ENCODE data around the gene METTL1.

The METTL1 gene

GRCh38 chr12:57797933-57798332 lies 26.0 kb upstream of the METTL1 start:
- H3K27me3 ChIP-seq (ENCODE audit: control insufficient read depth in 1 of 2, insufficient read depth in 2 of 2, low read length in 2 of 2), result no peaks in the 10 kb centered on the region
- H3K9ac ChIP-seq (ENCODE audit: low read depth in 1 of 2, low read length in 2 of 2), result no peak overlapping the region
- no peak overlapping the region for H3K4me3 ChIP-seq (ENCODE audit: low read depth in 1 of 2, low read length in 2 of 2)
- no peaks in the 10 kb centered on the region for H3K9me3 ChIP-seq (ENCODE audit: control insufficient read depth in 1 of 2, low read length in 2 of 2)
- no peak overlapping the region for H3K27ac ChIP-seq (ENCODE audit: low read depth, low read length)
- no peaks in the 10 kb centered on the region for H3K4me1 ChIP-seq (ENCODE audit: control insufficient read depth in 1 of 2, insufficient read depth in 2 of 2, low read length in 2 of 2)
- H3K36me3 ChIP-seq (ENCODE audit: control insufficient read depth in 1 of 2, insufficient read depth in 2 of 2, low read length in 2 of 2), result peaks cover 15 to 66% of the 10 kb centered on the region in 2 donors

GRCh38 chr12:57796996-57797395 lies 25.1 kb upstream of the METTL1 start:
- H3K36me3 ChIP-seq (ENCODE audit: control insufficient read depth in 1 of 2, insufficient read depth in 2 of 2, low read length in 2 of 2), result peaks cover 11 to 64% of the 10 kb centered on the region in 2 donors
- H3K9ac ChIP-seq (ENCODE audit: low read depth in 1 of 2, low read length in 2 of 2), result no peak overlapping the region

GRCh38 chr12:57795354-57795753 lies 23.4 kb upstream of the METTL1 start:
- Histone ChIP-seq H3K4me1 (ENCODE audit: control insufficient read depth in 1 of 2, insufficient read depth in 2 of 2, low read length in 2 of 2) (no peaks in the 10 kb centered on the region), H3K27ac (ENCODE audit: low read depth, low read length) (no peak overlapping the region), H3K27me3 (ENCODE audit: control insufficient read depth in 1 of 2, insufficient read depth in 2 of 2, low read length in 2 of 2) (no peaks in the 10 kb centered on the region), H3K9ac (ENCODE audit: low read depth in 1 of 2, low read length in 2 of 2) (no peak overlapping the region), H3K9me3 (ENCODE audit: control insufficient read depth in 1 of 2, low read length in 2 of 2) (no peaks in the 10 kb centered on the region), H3K36me3 (ENCODE audit: control insufficient read depth in 1 of 2, insufficient read depth in 2 of 2, low read length in 2 of 2) (peaks cover 14 to 63% of the 10 kb centered on the region in 2 donors), H3K4me3 (ENCODE audit: low read depth in 1 of 2, low read length in 2 of 2) (no peak overlapping the region)

More at GRCh38 chr12:57796996-57797395, 25.1 kb upstream of the METTL1 start:
- Histone ChIP-seq H3K27me3 (ENCODE audit: control insufficient read depth in 1 of 2, insufficient read depth in 2 of 2, low read length in 2 of 2) (no peaks in the 10 kb centered on the region), H3K4me1 (ENCODE audit: control insufficient read depth in 1 of 2, insufficient read depth in 2 of 2, low read length in 2 of 2) (no peaks in the 10 kb centered on the region), H3K9me3 (ENCODE audit: control insufficient read depth in 1 of 2, low read length in 2 of 2) (no peaks in the 10 kb centered on the region), H3K4me3 (ENCODE audit: low read depth in 1 of 2, low read length in 2 of 2) (no peak overlapping the region), H3K27ac (ENCODE audit: low read depth, low read length) (no peak overlapping the region)

- no peaks in the 10 kb centered on the region for H3K27me3 ChIP-seq (ENCODE audit: control insufficient read depth in 1 of 2, insufficient read depth in 2 of 2, low read length in 2 of 2)
- no peak overlapping the region for H3K27ac ChIP-seq (ENCODE audit: low read depth, low read length)
- H3K4me1 ChIP-seq (ENCODE audit: control insufficient read depth in 1 of 2, insufficient read depth in 2 of 2, low read length in 2 of 2), result no peaks in the 10 kb centered on the region
- H3K9me3 ChIP-seq (ENCODE audit: control insufficient read depth in 1 of 2, low read length in 2 of 2), result no peaks in the 10 kb centered on the region
- H3K36me3 ChIP-seq (ENCODE audit: control insufficient read depth in 1 of 2, insufficient read depth in 2 of 2, low read length in 2 of 2), result peaks cover 14 to 67% of the 10 kb centered on the region in 2 donors
- H3K9ac ChIP-seq (ENCODE audit: low read depth in 1 of 2, low read length in 2 of 2), result no peak overlapping the region
- no peak overlapping the region for H3K4me3 ChIP-seq (ENCODE audit: low read depth in 1 of 2, low read length in 2 of 2)
Measured at GRCh38 chr12:57793920-57794319, 22.0 kb upstream of the METTL1 start.

GRCh38 chr12:57783861-57784260 lies 12.0 kb upstream of the METTL1 start:
- H3K4me3 ChIP-seq (ENCODE audit: low read depth in 1 of 2, low read length in 2 of 2), result peak overlapping the region in 1 of 2 donors; percentile 4

GRCh38 chr12:57783466-57783801 lies 11.5 kb upstream of the METTL1 start:
- Histone ChIP-seq H3K9ac (ENCODE audit: low read depth in 1 of 2, low read length in 2 of 2) (peak overlapping the region; percentile 86 to 93), H3K36me3 (ENCODE audit: control insufficient read depth in 1 of 2, insufficient read depth in 2 of 2, low read length in 2 of 2) (peaks cover 16 to 33% of the 10 kb centered on the region in 2 donors), H3K4me3 (ENCODE audit: low read depth in 1 of 2, low read length in 2 of 2) (peak overlapping the region; percentile 94 to 100), H3K9me3 (ENCODE audit: control insufficient read depth in 1 of 2, low read length in 2 of 2) (no peaks in the 10 kb centered on the region), H3K27me3 (ENCODE audit: control insufficient read depth in 1 of 2, insufficient read depth in 2 of 2, low read length in 2 of 2) (no peaks in the 10 kb centered on the region), H3K4me1 (ENCODE audit: control insufficient read depth in 1 of 2, insufficient read depth in 2 of 2, low read length in 2 of 2) (peaks cover 14 to 32% of the 10 kb centered on the region in 2 donors), H3K27ac (ENCODE audit: low read depth, low read length) (no peak overlapping the region)

More at GRCh38 chr12:57783861-57784260, 12.0 kb upstream of the METTL1 start:
- no peak overlapping the region for H3K9ac ChIP-seq (ENCODE audit: low read depth in 1 of 2, low read length in 2 of 2)
- no peak overlapping the region for H3K27ac ChIP-seq (ENCODE audit: low read depth, low read length)
- H3K4me1 ChIP-seq (ENCODE audit: control insufficient read depth in 1 of 2, insufficient read depth in 2 of 2, low read length in 2 of 2), result peaks cover 14 to 32% of the 10 kb centered on the region in 2 donors
- peaks cover 16 to 37% of the 10 kb centered on the region in 2 donors for H3K36me3 ChIP-seq (ENCODE audit: control insufficient read depth in 1 of 2, insufficient read depth in 2 of 2, low read length in 2 of 2)
- no peaks in the 10 kb centered on the region for H3K9me3 ChIP-seq (ENCODE audit: control insufficient read depth in 1 of 2, low read length in 2 of 2)
- no peaks in the 10 kb centered on the region for H3K27me3 ChIP-seq (ENCODE audit: control insufficient read depth in 1 of 2, insufficient read depth in 2 of 2, low read length in 2 of 2)

- Histone ChIP-seq H3K9me3 (ENCODE audit: control insufficient read depth in 1 of 2, low read length in 2 of 2) (no peaks in the 10 kb centered on the region), H3K9ac (ENCODE audit: low read depth in 1 of 2, low read length in 2 of 2) (peak within 1 kb of the TSS; percentile 86 to 93), H3K27ac (ENCODE audit: low read depth, low read length) (no peak within 1 kb of the TSS), H3K36me3 (ENCODE audit: control insufficient read depth in 1 of 2, insufficient read depth in 2 of 2, low read length in 2 of 2) (peaks cover 14 to 30% of the 10 kb centered on the region in 2 donors), H3K4me1 (ENCODE audit: control insufficient read depth in 1 of 2, insufficient read depth in 2 of 2, low read length in 2 of 2) (peaks cover 14 to 32% of the 10 kb centered on the region in 2 donors), H3K4me3 (ENCODE audit: low read depth in 1 of 2, low read length in 2 of 2) (peak within 1 kb of the TSS; percentile 94 to 100), H3K27me3 (ENCODE audit: control insufficient read depth in 1 of 2, insufficient read depth in 2 of 2, low read length in 2 of 2) (no peaks in the 10 kb centered on the region)
Measured at GRCh38 chr12:57782608-57783465, 10.9 kb upstream of the METTL1 start, which contains the start of gene TSFM. Gene TSFM (plus strand): TSS chr12:57782787. CDS start chr12:57782802, 15 bp downstream.

- H3K9ac ChIP-seq (ENCODE audit: low read depth in 1 of 2, low read length in 2 of 2), result peak overlapping the region in 1 of 2 donors; percentile 86
- H3K27ac ChIP-seq (ENCODE audit: low read depth, low read length), result no peak overlapping the region
- peaks cover 12 to 24% of the 10 kb centered on the region in 2 donors for H3K36me3 ChIP-seq (ENCODE audit: control insufficient read depth in 1 of 2, insufficient read depth in 2 of 2, low read length in 2 of 2)
- H3K27me3 ChIP-seq (ENCODE audit: control insufficient read depth in 1 of 2, insufficient read depth in 2 of 2, low read length in 2 of 2), result no peaks in the 10 kb centered on the region
- peak overlapping the region; percentile 94 to 100 for H3K4me3 ChIP-seq (ENCODE audit: low read depth in 1 of 2, low read length in 2 of 2)
- no peaks in the 10 kb centered on the region for H3K9me3 ChIP-seq (ENCODE audit: control insufficient read depth in 1 of 2, low read length in 2 of 2)
- peaks cover 14 to 32% of the 10 kb centered on the region in 2 donors for H3K4me1 ChIP-seq (ENCODE audit: control insufficient read depth in 1 of 2, insufficient read depth in 2 of 2, low read length in 2 of 2)
Measured at GRCh38 chr12:57782243-57782607, 10.3 kb upstream of the METTL1 start.

- Histone ChIP-seq H3K36me3 (ENCODE audit: control insufficient read depth in 1 of 2, insufficient read depth in 2 of 2, low read length in 2 of 2) (peaks cover 8 to 20% of the 10 kb centered on the region in 2 donors), H3K9ac (ENCODE audit: low read depth in 1 of 2, low read length in 2 of 2) (no peak overlapping the region), H3K27ac (ENCODE audit: low read depth, low read length) (no peak overlapping the region), H3K4me1 (ENCODE audit: control insufficient read depth in 1 of 2, insufficient read depth in 2 of 2, low read length in 2 of 2) (peaks cover 14 to 32% of the 10 kb centered on the region in 2 donors), H3K4me3 (ENCODE audit: low read depth in 1 of 2, low read length in 2 of 2) (no peak overlapping the region), H3K9me3 (ENCODE audit: control insufficient read depth in 1 of 2, low read length in 2 of 2) (no peaks in the 10 kb centered on the region), H3K27me3 (ENCODE audit: control insufficient read depth in 1 of 2, insufficient read depth in 2 of 2, low read length in 2 of 2) (no peaks in the 10 kb centered on the region)
Measured at GRCh38 chr12:57781801-57782200, 9.9 kb upstream of the METTL1 start.

GRCh38 chr12:57781244-57781643 lies 9.3 kb upstream of the METTL1 start:
- Histone ChIP-seq H3K9ac (ENCODE audit: low read depth in 1 of 2, low read length in 2 of 2) (no peak overlapping the region), H3K27me3 (ENCODE audit: control insufficient read depth in 1 of 2, insufficient read depth in 2 of 2, low read length in 2 of 2) (no peaks in the 10 kb centered on the region), H3K4me1 (ENCODE audit: control insufficient read depth in 1 of 2, insufficient read depth in 2 of 2, low read length in 2 of 2) (peaks cover 14 to 32% of the 10 kb centered on the region in 2 donors), H3K9me3 (ENCODE audit: control insufficient read depth in 1 of 2, low read length in 2 of 2) (no peaks in the 10 kb centered on the region), H3K36me3 (ENCODE audit: control insufficient read depth in 1 of 2, insufficient read depth in 2 of 2, low read length in 2 of 2) (peaks cover 3 to 15% of the 10 kb centered on the region in 2 donors), H3K4me3 (ENCODE audit: low read depth in 1 of 2, low read length in 2 of 2) (no peak overlapping the region), H3K27ac (ENCODE audit: low read depth, low read length) (no peak overlapping the region)

Measured in duodenal mucosa (tissue), 2 donors.